SU-DHL-6 (cell line): ENCODE measurements around the gene SLC22A17.

Experiments used
- H2AFZ ChIP-seq: fragments of 200-600 bp; sonication (generic); 2 replicates; pipeline ENCODE4 v1.6.1; 2014; ENCODE audit warnings: low read depth, mild to moderate bottlenecking, moderate library complexity, mixed read lengths, antibody characterized with exemption, low read length; ENCODE audit not compliant: severe bottlenecking
- H3F3A ChIP-seq: fragments of 200-600 bp; shearing (Covaris generic); 2 replicates; pipeline ENCODE4 v1.6.0; 2016; ENCODE audit warnings: antibody characterized with exemption, mild to moderate bottlenecking; ENCODE audit not compliant: insufficient read depth
- H3K27ac ChIP-seq: fragments of 200-600 bp; sonication (generic); 2 replicates; pipeline ENCODE4 v1.5.1; 2016; ENCODE audit warnings: low read depth, mild to moderate bottlenecking, low read length, moderate library complexity, mixed read lengths
- H3K27me3 ChIP-seq: fragments of 200-600 bp; sonication (generic), shearing (Covaris generic); 2 replicates; pipeline ENCODE4 v1.6.0; 2014; ENCODE audit warnings: mild to moderate bottlenecking, low read length
- H3K36me3 ChIP-seq: fragments of 200-600 bp; sonication (generic); 2 replicates; pipeline ENCODE4 v1.6.1; 2014; ENCODE audit warnings: mild to moderate bottlenecking, low read length, mixed read lengths
- H3K4me2 ChIP-seq: fragments of 300-600, 200-600 bp; shearing (Covaris generic), sonication (generic); 2 replicates; pipeline ENCODE4 v1.6.0; 2014; ENCODE audit warnings: low read length, low read depth, mild to moderate bottlenecking; ENCODE audit not compliant: poor library complexity, severe bottlenecking
- H3K4me3 ChIP-seq: fragments of 200-600 bp; sonication (generic); 2 replicates; pipeline ENCODE4 v1.5.1; 2014; ENCODE audit warnings: antibody characterized with exemption, low read length, mild to moderate bottlenecking, mixed read lengths; ENCODE audit not compliant: insufficient read depth, poor library complexity, severe bottlenecking
- H3K79me2 ChIP-seq: fragments of 200-600 bp; sonication (generic); 2 replicates; pipeline ENCODE4 v1.6.1; 2014; ENCODE audit warnings: mild to moderate bottlenecking, low read length, moderate library complexity; ENCODE audit not compliant: insufficient read depth
- H3K9ac ChIP-seq: fragments of 200-600 bp; sonication (generic); 2 replicates; pipeline ENCODE4 v1.7.0; 2014; ENCODE audit warnings: mild to moderate bottlenecking, low read length
- H3K9me2 ChIP-seq: fragments of 200-600 bp; sonication (generic); replicated peaks from 2 replicates; pipeline ENCODE4 v1.6.1; 2014; ENCODE audit warnings: low read length; ENCODE audit not compliant: insufficient read depth
- H3K9me3 ChIP-seq: fragments of 200-600 bp; sonication (generic); 2 replicates; pipeline ENCODE4 v1.6.1; 2014; ENCODE audit warnings: low read length, mixed read lengths; ENCODE audit not compliant: insufficient read depth
- H4K20me1 ChIP-seq: fragments of 200-600 bp; sonication (generic); 2 replicates; pipeline ENCODE4 v1.6.1; 2014; ENCODE audit warnings: low read depth, mild to moderate bottlenecking, antibody characterized with exemption, low read length, moderate library complexity, mixed read lengths
- CTCF ChIP-seq: fragments of 200-600 bp; sonication (generic); IDR thresholded peaks from one replicate; pipeline ENCODE4 v1.5.1; 2017; ENCODE audit warnings: antibody characterized with exemption, mild to moderate bottlenecking, low read length, moderate library complexity; ENCODE audit not compliant: insufficient read depth, poor library complexity, severe bottlenecking
- EZH2phosphoT487 ChIP-seq: fragments of 200-600 bp; sonication (generic), shearing (Covaris generic); conservative IDR thresholded peaks from 2 replicates; pipeline ENCODE4 v1.6.1; 2018; ENCODE audit warnings: mild to moderate bottlenecking, antibody characterized with exemption, low read length, moderate library complexity, mixed read lengths

Gene SLC22A17

GRCh38 chr14:23385642-23386265 is 33.1 kb upstream of the SLC22A17 start:
- H3K4me3 ChIP-seq = no peak overlapping the region
- no peaks in the 10 kb centered on the region for H3K79me2 ChIP-seq
- no peak overlapping the region for H3K4me2 ChIP-seq
- TF ChIP-seq EZH2phosphoT487 (no peak), CTCF (no peak)
- no peaks in the 10 kb centered on the region for H3K9me3 ChIP-seq
- no peaks in the 10 kb centered on the region for H3K9me2 ChIP-seq
- no peaks in the 10 kb centered on the region for H3K36me3 ChIP-seq
- H4K20me1 ChIP-seq = no peaks in the 10 kb centered on the region
- H2AFZ ChIP-seq = no peak overlapping the region
- no peaks in the 10 kb centered on the region for H3K27me3 ChIP-seq
- no peak overlapping the region for H3K27ac ChIP-seq
- H3K9ac ChIP-seq = no peak overlapping the region
- no peaks in the 10 kb centered on the region for H3F3A ChIP-seq

GRCh38 chr14:23385244-23385641 is 32.6 kb upstream of the SLC22A17 start:
- H3K4me2 ChIP-seq = no peak overlapping the region
- no peaks in the 10 kb centered on the region for H3K79me2 ChIP-seq
- no peaks in the 10 kb centered on the region for H3K36me3 ChIP-seq
- H3K9me2 ChIP-seq = no peaks in the 10 kb centered on the region
- no peaks in the 10 kb centered on the region for H3K27me3 ChIP-seq
- H3K9ac ChIP-seq = no peak overlapping the region
- H3K27ac ChIP-seq = no peak overlapping the region
- H3F3A ChIP-seq = no peaks in the 10 kb centered on the region
- H4K20me1 ChIP-seq = no peaks in the 10 kb centered on the region
- no peaks in the 10 kb centered on the region for H3K9me3 ChIP-seq
- no peak overlapping the region for H2AFZ ChIP-seq
- TF ChIP-seq CTCF (no peak), EZH2phosphoT487 (no peak)
- H3K4me3 ChIP-seq = no peak overlapping the region

- Histone ChIP-seq H3K79me2 (no peaks in the 10 kb centered on the region), H3F3A (no peaks in the 10 kb centered on the region), H3K36me3 (no peaks in the 10 kb centered on the region), H3K9me3 (no peaks in the 10 kb centered on the region), H3K4me3 (no peak overlapping the region), H4K20me1 (no peaks in the 10 kb centered on the region), H3K27me3 (no peaks in the 10 kb centered on the region), H2AFZ (no peak overlapping the region), H3K9me2 (no peaks in the 10 kb centered on the region), H3K9ac (no peak overlapping the region), H3K4me2 (no peak overlapping the region), H3K27ac (no peak overlapping the region)
- no peak for TF ChIP-seq CTCF
- no peak for TF ChIP-seq EZH2phosphoT487
Observed at GRCh38 chr14:23384364-23385080, 31.8 kb upstream of the SLC22A17 start.
